AG04450 (cell line): ENCODE measurements around the gene KCNJ9. TPM values are rescaled to one million over a fixed set of nuclear protein-coding genes. Genes with fewer than 3 reads are reported as not detected.
A peak's percentile ranks its signal among the peaks of the same experiment; 100 is the strongest.

ENCODE experiments used
- CTCF ChIA-PET: fragments of 300-600, 350-600 bp; formaldehyde crosslinking; extraction: SDS; loops from one replicate; lab custom pipeline; 2022; ENCODE audit warnings: antibody characterized with exemption, inconsistent platforms; lab: Charles Lee
- POLR2A ChIA-PET: fragments of 350-600 bp; formaldehyde crosslinking; extraction: SDS; loops from one replicate; lab custom pipeline; 2021; ENCODE audit warnings: antibody characterized with exemption, inconsistent platforms; lab: Yijun Ruan, JAX
- DNase-seq: peaks from one replicate; pipeline ENCODE4 v3.0.0-alpha.2; 2011; ENCODE audit warnings: low read depth, low spot score
- H3K27ac ChIP-seq: one replicate; pipeline ENCODE4 v1.5.1; 2012; ENCODE audit warnings: low read depth, low read length, control low read depth
- H3K27me3 ChIP-seq: one replicate; pipeline ENCODE4 v1.6.0; 2012; ENCODE audit warnings: low read length; ENCODE audit not compliant: control insufficient read depth, insufficient read depth
- H3K4me3 ChIP-seq: 2 replicates; pipeline ENCODE4 v1.5.1; 2011; ENCODE audit warnings: mild to moderate bottlenecking, low read depth, low read length, control low read depth
- H3K9me3 ChIP-seq: 2 replicates; pipeline ENCODE4 v1.5.1; 2012; ENCODE audit warnings: low read length; ENCODE audit not compliant: control insufficient read depth, insufficient read depth
- CTCF ChIP-seq: IDR thresholded peaks from 2 replicates; pipeline ENCODE4 v1.5.1; 2011; ENCODE audit warnings: low read depth, low read length, control low read depth, inconsistent platforms
- polyA plus RNA-seq: library from polyadenylated mRNA; depleted of rRNA; stranded (reverse); fragments of >200 nt; gene quantifications from 2 replicates; pipeline ENCODE4 v1.2.3, GENCODE V29; 2011

The KCNJ9 gene
- polyA plus RNA-seq, 1 experiment = not detected

- no peak overlapping the region for H3K27ac ChIP-seq
- no peaks in the 10 kb centered on the region for H3K9me3 ChIP-seq
- ChIA-PET CTCF (interaction anchor here (0.7 to 4.9 kb wide), 27 partner anchors 8 to 331 kb away, joined by 3 to 57 read pairs (median 4); partner anchors contain the start of genes IGSF8, KCNJ10, KCNJ9 and PIGM), POLR2A (interaction anchor here (0.6 kb wide), 1 partner anchor 21 kb away, joined by 3 read pairs; no protein-coding TSS in a partner anchor)
- no peak for TF ChIP-seq CTCF
- H3K27me3 ChIP-seq = peaks cover 39% of the 10 kb centered on the region
- DNase-seq = no peak
- no peak overlapping the region for H3K4me3 ChIP-seq
Observed at GRCh38 chr1:160045653-160046052, 35.7 kb upstream of the KCNJ9 start.

GRCh38 chr1:160046494-160047110 is 34.7 kb upstream of the KCNJ9 start:
- Histone ChIP-seq H3K27ac (no peak overlapping the region), H3K9me3 (no peaks in the 10 kb centered on the region), H3K27me3 (peaks cover 36% of the 10 kb centered on the region), H3K4me3 (no peak overlapping the region)
- ChIA-PET POLR2A (no interaction called here), CTCF (interaction anchor here (0.8 to 4.9 kb wide), 33 partner anchors 8 to 330 kb away, joined by 3 to 57 read pairs (median 4); partner anchors contain the start of genes IGSF8, KCNJ10, KCNJ9 and PIGM)
- TF ChIP-seq CTCF = peak; percentile 63
- no peak for DNase-seq

- Histone ChIP-seq H3K27ac (no peak overlapping the region), H3K4me3 (no peak overlapping the region), H3K27me3 (peaks cover 38% of the 10 kb centered on the region), H3K9me3 (no peaks in the 10 kb centered on the region)
- ChIA-PET POLR2A (no interaction called here), CTCF (interaction anchor here (0.7 to 4.9 kb wide), 22 partner anchors 7 to 249 kb away, joined by 3 to 57 read pairs (median 6); partner anchors contain the start of genes KCNJ10, KCNJ9 and PIGM)
- no peak for DNase-seq
- TF ChIP-seq CTCF = no peak
Observed at GRCh38 chr1:160047111-160047991, 34.0 kb upstream of the KCNJ9 start.

- Histone ChIP-seq H3K4me3 (no peak overlapping the region), H3K27ac (no peak overlapping the region), H3K27me3 (peaks cover 43% of the 10 kb centered on the region), H3K9me3 (no peaks in the 10 kb centered on the region)
- no peak for DNase-seq
- no peak for TF ChIP-seq CTCF
- ChIA-PET POLR2A (no interaction called here), CTCF (interaction anchor here (0.6 to 4.9 kb wide), 6 partner anchors 10 to 862 kb away, joined by 3 to 57 read pairs (median 3); partner anchors contain the start of gene KCNJ9)
Observed at GRCh38 chr1:160048335-160048734, 33.0 kb upstream of the KCNJ9 start.
